ENCODE data around the gene NFIL3. TPM values are rescaled to one million over a fixed set of nuclear protein-coding genes. Genes with fewer than 3 reads are reported as not detected.

NFIL3 gene
- total and polyA plus RNA-seq, 2 of the 8 experiments (the other 6 are each of a cell fraction or from before 2014, with no cell fraction given), result 3.4 to 13.5 TPM

DNA sequence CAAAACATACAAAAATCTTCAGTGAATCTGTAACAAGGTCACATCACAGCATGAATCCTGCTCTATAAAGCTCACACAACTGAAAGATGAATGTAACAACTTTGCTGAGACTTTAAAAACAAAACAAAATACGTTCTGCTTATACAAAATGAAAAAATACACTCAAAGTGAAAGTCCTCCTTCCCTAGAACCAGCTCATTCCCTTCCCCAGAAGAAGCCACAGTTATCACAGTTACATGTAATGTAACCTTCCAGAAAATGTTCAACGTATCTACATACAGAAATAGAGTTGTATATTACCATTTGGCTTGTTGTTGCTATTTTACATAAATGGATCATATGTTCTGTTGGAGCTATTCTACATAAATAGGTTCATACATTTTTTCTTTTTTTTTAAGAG, 64.5 kb downstream of the NFIL3 start:
- WGBS, 2 experiments (ENCODE audit: extremely low coverage in 1 of 2, insufficient coverage in 1 of 2, insufficient read length in 1 of 2, insufficient replicate concordance in 2 of 2, low coverage in 1 of 2, low lambda C conversion rate in 2 of 2, missing lambda C conversion rate in 1 of 2), result 86% methylated on average over 2 of the region's 2 CpGs; no CpG with 5 or more reads in 1 of the 2 experiments
- Histone ChIP-seq H4K5ac (ENCODE audit: insufficient read length, low read depth, low read length) (no peak overlapping the region), H2AK5ac (ENCODE audit: low read depth, low read length) (no peak overlapping the region), H3K4ac (replicated peaks; ENCODE audit: insufficient read length, low read depth, low read length) (no peak overlapping the region), H3K4me2 (ENCODE audit: insufficient read depth in 1 of 2, low read depth in 2 of 2, low read length in 2 of 2) (no peak overlapping the region), H3K9me3 (ENCODE audit: insufficient read depth in 2 of 2, low read depth in 1 of 2, low read length in 1 of 2) (no peaks in the 10 kb centered on the region; a peak in 1 of 4 replicates), H3K27ac (ENCODE audit: low read depth, low read length) (no peak overlapping the region), H2BK20ac (ENCODE audit: low read length) (no peak overlapping the region), H3K4me3 (ENCODE audit: extremely low read depth in 1 of 4, insufficient read depth in 2 of 4, low read depth in 3 of 4, low read length in 4 of 4) (no peak overlapping the region), H2BK12ac (ENCODE audit: low read depth, low read length) (no peak overlapping the region), H3K9ac (replicated peaks in 1 of 4; ENCODE audit: extremely low read depth in 1 of 4, low read depth in 3 of 4, low read length in 3 of 4) (no peak overlapping the region; a peak in 1 of 7 replicates), H3K23ac (ENCODE audit: insufficient read length) (no peak overlapping the region), H2AFZ (ENCODE audit: low read length) (no peak overlapping the region), H3K79me2 (ENCODE audit: control insufficient read depth in 1 of 2, insufficient read depth in 2 of 2, low read length in 2 of 2) (peaks cover 16 to 67% of the 10 kb centered on the region in 2 experiments), H3K4me1 (replicated peaks in 1 of 4; ENCODE audit: control insufficient read depth in 3 of 4, insufficient read depth in 4 of 4, low read length in 3 of 4) (peaks cover 4 to 10% (median 9%) of the 10 kb centered on the region in 4 experiments; a peak in 6 of 7 replicates), H3K79me1 (ENCODE audit: low read depth, low read length) (peaks cover 3% of the 10 kb centered on the region; the same call in 1 of the 2 replicates), H3K23me2 (ENCODE audit: low read depth, low read length) (peaks cover 4% of the 10 kb centered on the region; the same call in 1 of the 2 replicates), H3K56ac (replicated peaks; ENCODE audit: insufficient read length, low read depth, low read length) (no peak overlapping the region), H2BK15ac (ENCODE audit: low read length) (no peak overlapping the region), H2BK5ac (ENCODE audit: low read depth, low read length) (no peak overlapping the region), H3K14ac (ENCODE audit: insufficient read length) (no peak overlapping the region), H3K27me3 (replicated peaks in 1 of 4; ENCODE audit: control insufficient read depth in 3 of 4, extremely low read depth in 1 of 4, insufficient read depth in 3 of 4, low read length in 3 of 4) (no peaks in the 10 kb centered on the region), H4K20me1 (replicated peaks in 1 of 2; ENCODE audit: control insufficient read depth in 1 of 2, insufficient read depth in 2 of 2, low read length in 2 of 2) (peaks cover 7 to 12% of the 10 kb centered on the region in 2 experiments), H3K36me3 (ENCODE audit: control insufficient read depth in 2 of 4, insufficient read depth in 4 of 4, low read length in 3 of 4) (peaks cover 0 to 23% (median 5%) of the 10 kb centered on the region in 4 experiments; a peak in 5 of 8 replicates), H4K91ac (replicated peaks; ENCODE audit: insufficient read length, low read length) (no peak overlapping the region), H2BK120ac (replicated peaks; ENCODE audit: low read depth, low read length) (no peak overlapping the region), H3K18ac (ENCODE audit: extremely low read depth, low read length) (no peak overlapping the region), H4K8ac (ENCODE audit: extremely low read depth, insufficient read depth, low read length) (no peak overlapping the region)
- ChIA-PET POLR2A (ENCODE audit: partially characterized antibody) (interaction anchor here (1.1 to 5.0 kb wide), 3 partner anchors 12 to 67 kb away, joined by 3 to 30 read pairs (median 8); no protein-coding TSS in a partner anchor), CTCF (ENCODE audit: partially characterized antibody) (interaction anchor here (0.7 to 2.5 kb wide), 4 partner anchors 13 to 445 kb away, joined by 3 to 7 read pairs (median 3); no protein-coding TSS in a partner anchor)
- DNase-seq (ENCODE audit: low read depth in 1 of 2, low spot score in 2 of 2), result no peak
- FAIRE-seq, result no peak

Measured in H1 (cell line).